CD4-positive, CD25-positive, alpha-beta regulatory T cell (primary cell): Measurements from ENCODE around the gene AFF3. TPM values are rescaled to one million over a fixed set of nuclear protein-coding genes. Genes with fewer than 3 reads are reported as not detected.
"Not testable (repeated sequence)": the region's sequence is repeated elsewhere in the genome, so short reads cannot be mapped to it uniquely, and the experiment has no call there.

Experiments used
- ATAC-seq, 2 donors: fragments of 150-1000 bp; cut with Tn5 transposase; one replicate each; pipeline ENCODE4 v1.10.0; 2021; ENCODE audit warnings: low read depth in 2 of 2, moderate number of reproducible peaks in 2 of 2, moderate library complexity in 1 of 2
- DNase-seq, 3 donors: peaks; one replicate each; pipeline versions ENCODE4 v3.0.0 to v3.0.0-alpha.2; 2012 to 2022; ENCODE audit warnings: mixed read lengths in 1 of 3
- H3K27ac ChIP-seq: one replicate; pipeline ENCODE4 v1.7.0; 2013; ENCODE audit warnings: mild to moderate bottlenecking, low read length; ENCODE audit not compliant: insufficient read depth, poor library complexity, severe bottlenecking
- H3K27me3 ChIP-seq: one replicate; pipeline ENCODE4 v1.7.0; 2013; ENCODE audit warnings: low read length; ENCODE audit not compliant: control insufficient read depth, insufficient read depth
- H3K36me3 ChIP-seq: one replicate; pipeline ENCODE4 v1.7.0; 2013; ENCODE audit warnings: mild to moderate bottlenecking, low read length, moderate library complexity; ENCODE audit not compliant: control insufficient read depth, insufficient read depth
- H3K4me1 ChIP-seq: 2 replicates; pipeline ENCODE4 v1.7.0; 2013; ENCODE audit warnings: mild to moderate bottlenecking, low read length; ENCODE audit not compliant: insufficient read depth, control insufficient read depth, poor library complexity, severe bottlenecking
- H3K4me3 ChIP-seq: one replicate; pipeline ENCODE4 v1.7.0; 2013; ENCODE audit warnings: low read depth, mild to moderate bottlenecking, low read length, moderate library complexity
- H3K9me3 ChIP-seq, 2 experiments: 1 replicate in 1 of 2; 2 replicates in 1 of 2; pipeline ENCODE4 v1.7.0; 2013; ENCODE audit warnings: low read length in 2 of 2, mild to moderate bottlenecking in 1 of 2, moderate library complexity in 1 of 2; ENCODE audit not compliant: control insufficient read depth in 2 of 2
- H3K27ac Mint-ChIP-seq, 3 donors: one replicate each; pipeline ENCODE4 v1.8.0; 2020 to 2022; ENCODE audit warnings: mild to moderate bottlenecking in 3 of 3, mixed read lengths in 3 of 3, moderate library complexity in 2 of 3
- H3K27me3 Mint-ChIP-seq: one replicate; pipeline ENCODE4 v1.8.0; 2022; ENCODE audit warnings: mild to moderate bottlenecking, mixed read lengths
- H3K36me3 Mint-ChIP-seq: one replicate; pipeline ENCODE4 v1.8.0; 2020; ENCODE audit warnings: mixed read lengths
- H3K4me1 Mint-ChIP-seq, 4 donors: one replicate each; pipeline ENCODE4 v1.8.0; 2020 to 2022; ENCODE audit warnings: mixed read lengths in 4 of 4, mild to moderate bottlenecking in 1 of 4
- H3K4me3 Mint-ChIP-seq, 4 donors: one replicate each; pipeline ENCODE4 v1.8.0; 2020 to 2022; ENCODE audit warnings: mild to moderate bottlenecking in 4 of 4, mixed read lengths in 4 of 4, moderate library complexity in 3 of 4
- H3K9me3 Mint-ChIP-seq, 7 donors: one replicate each; pipeline ENCODE4 v1.8.0; 2020 to 2022; ENCODE audit warnings: mixed read lengths in 7 of 7, mild to moderate bottlenecking in 3 of 7, moderate library complexity in 2 of 7
- polyA plus RNA-seq, 4 donors: library from polyadenylated mRNA; unstranded; fragments of 300-500 nt; fragmentation: Illumina TruSeq; gene quantifications; one replicate each; pipeline ENCODE4 v1.2.3, GENCODE V29; 2021
- total RNA-seq: library from RNA; stranded (reverse); gene quantifications from one replicate; pipeline ENCODE4 v1.2.3, GENCODE V29; 2022

The AFF3 gene
- total and polyA plus RNA-seq, 5 donors from 2014 or later, result 0.82 to 10.1 (median 4.2) TPM

DNA sequence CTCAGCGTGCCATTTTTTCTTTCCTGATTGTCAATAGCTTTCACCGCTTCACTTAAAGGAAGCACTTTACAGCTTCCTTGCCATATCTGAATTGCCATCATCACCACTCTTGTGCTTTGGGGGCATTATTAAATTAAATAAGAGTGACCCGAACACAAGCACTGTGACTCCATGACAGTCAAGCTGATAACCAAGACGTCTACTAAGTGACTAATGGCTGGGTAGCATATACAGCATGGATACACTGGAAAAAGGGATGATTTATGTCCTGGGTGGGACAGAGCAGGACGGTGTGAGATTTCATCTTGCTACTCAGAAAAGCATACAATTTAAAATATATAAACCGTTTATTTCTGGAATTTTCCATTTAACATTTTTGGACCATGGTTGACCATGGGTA, 24.3 kb upstream of the AFF3 start:
- DNase-seq (no peak), ATAC-seq (no peak)
- no peaks in the 10 kb centered on the region for H3K9me3 ChIP-seq
- Mint-ChIP-seq H3K4me3 (no peak overlapping the region), H3K9me3 (peaks cover 0 to 8% (median 0%) of the 10 kb centered on the region in 7 donors), H3K4me1 (no peaks in the 10 kb centered on the region), H3K36me3 (no peaks in the 10 kb centered on the region), H3K27ac (no peak overlapping the region), H3K27me3 (no peaks in the 10 kb centered on the region)
- H3K27me3 ChIP-seq, result no peaks in the 10 kb centered on the region
- no peak overlapping the region for H3K27ac ChIP-seq
- no peak overlapping the region for H3K4me3 ChIP-seq
- no peaks in the 10 kb centered on the region for H3K4me1 ChIP-seq
- H3K36me3 ChIP-seq, result no peaks in the 10 kb centered on the region

DNA sequence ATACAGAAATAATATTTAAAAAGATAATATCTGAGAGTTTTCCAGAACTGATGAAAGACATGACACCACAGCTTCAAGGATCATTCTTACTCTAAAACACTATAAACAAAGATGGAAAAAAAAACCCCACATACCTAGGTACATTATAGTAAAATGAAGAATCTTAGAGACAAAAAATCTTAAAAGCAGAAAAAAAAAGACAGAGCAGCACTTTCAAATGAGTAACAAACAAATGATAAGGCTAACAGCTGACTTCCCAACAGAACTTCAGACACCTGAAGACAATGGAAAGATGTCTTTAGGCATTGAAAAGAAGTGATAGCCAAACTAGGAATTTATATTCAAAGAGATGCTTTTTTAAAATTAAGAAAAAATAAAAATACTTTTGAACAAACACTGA, 21.2 kb upstream of the AFF3 start:
- ATAC-seq (no peak), DNase-seq (no peak)
- H3K4me3 ChIP-seq, result no peak overlapping the region
- Mint-ChIP-seq H3K27ac (no peak overlapping the region), H3K9me3 (peaks cover 0 to 8% (median 2%) of the 10 kb centered on the region in 7 donors), H3K36me3 (no peaks in the 10 kb centered on the region), H3K4me3 (no peak overlapping the region), H3K4me1 (no peaks in the 10 kb centered on the region), H3K27me3 (no peaks in the 10 kb centered on the region)
- H3K27me3 ChIP-seq, result peaks cover 1% of the 10 kb centered on the region
- H3K4me1 ChIP-seq, result no peaks in the 10 kb centered on the region
- H3K9me3 ChIP-seq, result no peaks in the 10 kb centered on the region
- H3K27ac ChIP-seq, result no peak overlapping the region
- H3K36me3 ChIP-seq, result no peaks in the 10 kb centered on the region

DNA sequence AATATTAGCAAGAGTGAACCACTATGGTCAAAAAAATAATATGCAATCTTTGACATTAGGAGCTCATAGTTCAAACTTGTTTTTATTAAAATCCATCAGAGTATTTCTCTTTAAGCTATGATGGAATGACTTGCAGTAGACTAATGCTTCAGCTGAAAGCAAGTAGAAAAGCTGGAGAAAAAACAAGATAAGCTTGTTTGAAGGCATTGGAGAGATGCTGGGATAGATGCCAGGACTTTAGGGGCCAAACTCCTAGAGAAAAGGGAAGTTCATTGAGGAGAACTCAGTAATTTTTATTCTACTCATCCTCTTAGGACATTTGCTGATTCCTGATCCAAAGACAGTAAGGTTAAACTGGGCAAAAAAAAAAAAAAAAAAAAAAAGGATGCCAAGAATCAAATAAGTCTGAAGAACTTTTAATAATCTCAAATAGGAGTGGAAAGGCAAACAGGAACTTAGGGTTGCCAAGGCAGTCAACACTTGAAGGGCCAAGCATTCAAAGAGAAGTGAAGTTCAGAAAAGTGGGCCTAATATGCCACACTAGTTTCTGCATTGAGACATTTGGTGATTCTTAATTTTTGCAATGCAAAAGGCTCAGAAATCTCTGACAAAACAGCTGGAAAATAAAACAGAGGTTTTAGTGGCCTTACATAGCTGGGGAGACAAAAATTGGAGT, 19.7 kb upstream of the AFF3 start:
- DNase-seq, result no peak
- Histone ChIP-seq H3K9me3 (no peaks in the 10 kb centered on the region), H3K4me1 (no peaks in the 10 kb centered on the region), H3K27me3 (peaks cover 1% of the 10 kb centered on the region), H3K36me3 (no peaks in the 10 kb centered on the region), H3K27ac (no peak overlapping the region), H3K4me3 (no peak overlapping the region)
- ATAC-seq, result no peak
- Mint-ChIP-seq H3K27me3 (no peaks in the 10 kb centered on the region), H3K27ac (no peak overlapping the region), H3K4me1 (no peaks in the 10 kb centered on the region), H3K9me3 (peaks cover 0 to 8% (median 2%) of the 10 kb centered on the region in 7 donors), H3K36me3 (no peaks in the 10 kb centered on the region), H3K4me3 (no peak overlapping the region)

GRCh38 chr2:100160396-100160795, 18.0 kb upstream of the AFF3 start:
- Mint-ChIP-seq H3K36me3 (no peaks in the 10 kb centered on the region), H3K9me3 (peaks cover 0 to 8% (median 2%) of the 10 kb centered on the region in 7 donors), H3K27ac (no peak overlapping the region), H3K4me1 (no peaks in the 10 kb centered on the region), H3K4me3 (no peak overlapping the region), H3K27me3 (no peaks in the 10 kb centered on the region)
- ATAC-seq (no peak), DNase-seq (no peak)
- H3K36me3 ChIP-seq, result no peaks in the 10 kb centered on the region
- H3K9me3 ChIP-seq, result no peaks in the 10 kb centered on the region
- no peak overlapping the region for H3K4me3 ChIP-seq
- H3K4me1 ChIP-seq, result no peaks in the 10 kb centered on the region
- no peak overlapping the region for H3K27ac ChIP-seq
- H3K27me3 ChIP-seq, result peaks cover 1% of the 10 kb centered on the region

DNA sequence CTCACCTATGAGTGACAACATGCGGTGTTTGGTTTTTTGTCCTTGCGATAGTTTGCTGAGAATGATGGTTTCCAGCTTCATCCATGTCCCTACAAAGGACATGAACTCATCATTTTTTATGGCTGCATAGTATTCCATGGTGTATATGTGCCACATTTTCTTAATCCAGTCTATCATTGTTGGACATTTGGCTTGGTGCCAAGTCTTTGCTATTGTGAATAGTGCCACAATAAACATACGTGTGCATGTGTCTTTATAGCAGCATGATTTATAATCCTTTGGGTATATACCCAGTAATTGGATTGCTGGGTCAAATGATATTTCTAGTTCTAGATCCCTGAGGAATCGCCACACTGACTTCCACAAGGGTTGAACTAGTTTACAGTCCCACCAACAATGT, 9.4 kb upstream of the AFF3 start:
- not testable (repeated sequence) for H3K4me1 ChIP-seq, H3K27me3 ChIP-seq, H3K27me3 Mint-ChIP-seq, H3K4me1 Mint-ChIP-seq, H3K36me3 Mint-ChIP-seq, ATAC-seq, H3K9me3 Mint-ChIP-seq, H3K9me3 ChIP-seq, H3K27ac ChIP-seq, DNase-seq, H3K27ac Mint-ChIP-seq, H3K4me3 ChIP-seq, H3K36me3 ChIP-seq, H3K4me3 Mint-ChIP-seq

GRCh38 chr2:100151310-100151709, 8.9 kb upstream of the AFF3 start:
- H3K27me3 Mint-ChIP-seq, result no peaks in the 10 kb centered on the region
- Histone ChIP-seq H3K36me3 (no peaks in the 10 kb centered on the region), H3K4me1 (no peaks in the 10 kb centered on the region), H3K4me3 (no peak overlapping the region), H3K27ac (no peak overlapping the region), H3K27me3 (no peaks in the 10 kb centered on the region), H3K9me3 (no peaks in the 10 kb centered on the region)
- no peak for DNase-seq
- H3K4me3 Mint-ChIP-seq, result no peak overlapping the region
- no peak for ATAC-seq
- peaks cover 0 to 9% (median 3%) of the 10 kb centered on the region in 7 donors for H3K9me3 Mint-ChIP-seq
- H3K36me3 Mint-ChIP-seq, result no peaks in the 10 kb centered on the region
- no peak overlapping the region for H3K27ac Mint-ChIP-seq
- H3K4me1 Mint-ChIP-seq, result no peaks in the 10 kb centered on the region

DNA sequence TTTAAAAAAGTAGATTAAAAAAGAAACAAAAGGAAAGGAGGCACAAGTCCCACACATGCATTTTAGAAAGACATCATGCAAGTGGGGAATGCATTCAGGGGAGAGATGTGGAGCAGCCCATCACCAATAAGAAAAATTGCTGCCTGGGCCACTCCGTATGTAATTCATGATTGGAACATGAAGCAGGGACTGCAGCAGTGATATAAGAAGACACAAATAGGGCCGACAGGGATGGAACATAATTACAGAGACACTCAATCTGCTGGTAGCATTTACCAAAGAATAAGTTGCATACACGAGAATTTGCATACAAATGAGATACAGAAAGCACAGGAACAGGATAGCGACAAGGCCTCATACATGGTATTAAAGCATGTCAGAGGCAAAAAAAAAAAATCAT, 6.5 kb upstream of the AFF3 start:
- DNase-seq (no peak), ATAC-seq (no peak)
- Mint-ChIP-seq H3K36me3 (no peaks in the 10 kb centered on the region), H3K27me3 (peaks cover 4% of the 10 kb centered on the region), H3K27ac (no peak overlapping the region), H3K9me3 (peaks cover 0 to 4% (median 1%) of the 10 kb centered on the region in 7 donors), H3K4me1 (peaks cover 0 to 7% (median 2%) of the 10 kb centered on the region in 4 donors), H3K4me3 (no peak overlapping the region)
- Histone ChIP-seq H3K9me3 (no peaks in the 10 kb centered on the region), H3K27me3 (no peaks in the 10 kb centered on the region), H3K27ac (no peak overlapping the region), H3K36me3 (no peaks in the 10 kb centered on the region), H3K4me3 (no peak overlapping the region), H3K4me1 (no peaks in the 10 kb centered on the region)

GRCh38 chr2:100146657-100146960, 4.2 kb upstream of the AFF3 start:
- Mint-ChIP-seq H3K4me1 (peaks cover 0 to 21% (median 17%) of the 10 kb centered on the region in 4 donors), H3K27ac (no peak overlapping the region), H3K27me3 (peaks cover 8% of the 10 kb centered on the region), H3K4me3 (no peak overlapping the region), H3K36me3 (peaks cover 5% of the 10 kb centered on the region), H3K9me3 (peaks cover 0 to 4% (median 1%) of the 10 kb centered on the region in 7 donors)
- H3K36me3 ChIP-seq, result no peaks in the 10 kb centered on the region
- no peak for DNase-seq
- H3K4me1 ChIP-seq, result peaks cover 8% of the 10 kb centered on the region
- no peak overlapping the region for H3K27ac ChIP-seq
- no peak overlapping the region for H3K4me3 ChIP-seq
- H3K27me3 ChIP-seq, result no peaks in the 10 kb centered on the region
- ATAC-seq, result no peak
- H3K9me3 ChIP-seq, result no peaks in the 10 kb centered on the region
